ENCODE results near the gene SLC25A25. TPM values are rescaled to one million over a fixed set of nuclear protein-coding genes. Genes with fewer than 3 reads are reported as not detected.
"Not testable (repeated sequence)": the region's sequence is repeated elsewhere in the genome, so short reads cannot be mapped to it uniquely, and the experiment has no call there.

The SLC25A25 gene
- total RNA-seq, 1 experiment from 2014 or later = 18.5 TPM

- H3K27ac Mint-ChIP-seq (ENCODE audit: unreplicated experiment) = peak overlapping the region; percentile 58
- no peaks in the 10 kb centered on the region for H3K9me3 Mint-ChIP-seq (ENCODE audit: unreplicated experiment)
- Histone ChIP-seq H3K36me3 (ENCODE audit: control insufficient read depth, insufficient read depth, low read length) (peaks cover 6% of the 10 kb centered on the region), H3K4me3 (ENCODE audit: low read depth, low read length) (no peak overlapping the region), H3K4me1 (peaks cover 16% of the 10 kb centered on the region), H3K27me3 (replicated peaks; ENCODE audit: control insufficient read depth, insufficient read depth, low read length) (no peaks in the 10 kb centered on the region), H3K9me3 (no peaks in the 10 kb centered on the region; the same call in 1 of the 2 replicates)
- peaks cover 95% of the 10 kb centered on the region for H3K36me3 Mint-ChIP-seq (ENCODE audit: insufficient read depth, unreplicated experiment)
- CTCF ChIA-PET = no interaction called here
- TF ChIP-seq CTCF (IDR thresholded peaks at IDR 0.05; ENCODE audit: insufficient read depth in 1 of 2, low read depth in 1 of 2, low read length in 1 of 2, severe bottlenecking in 1 of 2, unreplicated experiment in 1 of 2) = no peak
- H3K4me1 Mint-ChIP-seq (ENCODE audit: low read depth, unreplicated experiment) = peaks cover 21% of the 10 kb centered on the region
- no peaks in the 10 kb centered on the region for H3K27me3 Mint-ChIP-seq (ENCODE audit: insufficient read depth, unreplicated experiment)
- H3K4me3 Mint-ChIP-seq (ENCODE audit: unreplicated experiment) = no peak overlapping the region
- intact Hi-C loops (cut with micrococcal nuclease; ENCODE audit: unreplicated experiment) = no loop called here
- no TSS peak for BruUV-seq (replicated peaks)
- peak in 1 of 2 experiments; percentile 33 for DNase-seq
- POLR2A ChIA-PET = no interaction called here
Observed at GRCh38 chr9:128108269-128109049, 40.4 kb downstream of the SLC25A25 start.

GRCh38 chr9:128109050-128109709 lies 41.1 kb downstream of the SLC25A25 start:
- Histone ChIP-seq H3K4me3 (ENCODE audit: low read depth, low read length) (no peak overlapping the region), H3K27me3 (replicated peaks; ENCODE audit: control insufficient read depth, insufficient read depth, low read length) (no peaks in the 10 kb centered on the region), H3K9me3 (no peaks in the 10 kb centered on the region; the same call in 1 of the 2 replicates), H3K36me3 (ENCODE audit: control insufficient read depth, insufficient read depth, low read length) (peaks cover 5% of the 10 kb centered on the region), H3K4me1 (peaks cover 15% of the 10 kb centered on the region)
- BruUV-seq (replicated peaks) = no TSS peak
- Mint-ChIP-seq H3K9me3 (ENCODE audit: unreplicated experiment) (no peaks in the 10 kb centered on the region), H3K36me3 (ENCODE audit: insufficient read depth, unreplicated experiment) (peaks cover 93% of the 10 kb centered on the region), H3K27me3 (ENCODE audit: insufficient read depth, unreplicated experiment) (no peaks in the 10 kb centered on the region), H3K4me1 (ENCODE audit: low read depth, unreplicated experiment) (peaks cover 18% of the 10 kb centered on the region), H3K27ac (ENCODE audit: unreplicated experiment) (peak overlapping the region; percentile 34), H3K4me3 (ENCODE audit: unreplicated experiment) (no peak overlapping the region)
- ChIA-PET POLR2A (no interaction called here), CTCF (no interaction called here)
- no peak for DNase-seq
- intact Hi-C loops (cut with micrococcal nuclease; ENCODE audit: unreplicated experiment) = no loop called here
- no peak for TF ChIP-seq CTCF (IDR thresholded peaks at IDR 0.05; ENCODE audit: insufficient read depth in 1 of 2, low read depth in 1 of 2, low read length in 1 of 2, severe bottlenecking in 1 of 2, unreplicated experiment in 1 of 2)

- H3K9me3 ChIP-seq; H3K4me3 Mint-ChIP-seq (ENCODE audit: unreplicated experiment); intact Hi-C loops (cut with micrococcal nuclease; ENCODE audit: unreplicated experiment); H3K27me3 Mint-ChIP-seq (ENCODE audit: insufficient read depth, unreplicated experiment); BruUV-seq (replicated peaks); H3K4me3 ChIP-seq (ENCODE audit: low read depth, low read length); CTCF ChIA-PET; H3K27me3 ChIP-seq (replicated peaks; ENCODE audit: control insufficient read depth, insufficient read depth, low read length); H3K36me3 ChIP-seq (ENCODE audit: control insufficient read depth, insufficient read depth, low read length); H3K9me3 Mint-ChIP-seq (ENCODE audit: unreplicated experiment); H3K27ac Mint-ChIP-seq (ENCODE audit: unreplicated experiment): not testable (repeated sequence)
- POLR2A ChIA-PET = interaction anchor here (0.6 kb wide), 1 partner anchor 33 kb away, joined by 5 read pairs; no protein-coding TSS in a partner anchor
- H3K4me1 Mint-ChIP-seq (ENCODE audit: low read depth, unreplicated experiment) = peaks cover 28% of the 10 kb centered on the region
- peaks cover 37% of the 10 kb centered on the region for H3K4me1 ChIP-seq
- H3K36me3 Mint-ChIP-seq (ENCODE audit: insufficient read depth, unreplicated experiment) = peaks cover 82% of the 10 kb centered on the region
- peak in 1 of 2 experiments; percentile 10 for DNase-seq
Observed at GRCh38 chr9:128111726-128112125, 43.7 kb downstream of the SLC25A25 start.

Measured in Caco-2 (cell line).